ENCODE results near the gene SPEM3. TPM values are rescaled to one million over a fixed set of nuclear protein-coding genes. Genes with fewer than 3 reads are reported as not detected.

Gene SPEM3
- total RNA-seq, 2 experiments from 2014 or later, result not detected

- no TSS peak for BruUV-seq (replicated peaks)
Measured at GRCh38 chr17:7437369-7437863, 8.8 kb downstream of the SPEM3 start.

GRCh38 chr17:7437950-7438614, 9.4 kb downstream of the SPEM3 start:
- H3K4me2 ChIP-seq (ENCODE audit: low read length), result peak overlapping the region; percentile 99
- peaks cover 4% of the 10 kb centered on the region; the same call in 1 of the 2 replicates for H3K79me2 ChIP-seq (ENCODE audit: insufficient read depth, low read depth, low read length)
- no TSS peak for BruUV-seq (replicated peaks)
- TF ChIP-seq, protein P1, sequence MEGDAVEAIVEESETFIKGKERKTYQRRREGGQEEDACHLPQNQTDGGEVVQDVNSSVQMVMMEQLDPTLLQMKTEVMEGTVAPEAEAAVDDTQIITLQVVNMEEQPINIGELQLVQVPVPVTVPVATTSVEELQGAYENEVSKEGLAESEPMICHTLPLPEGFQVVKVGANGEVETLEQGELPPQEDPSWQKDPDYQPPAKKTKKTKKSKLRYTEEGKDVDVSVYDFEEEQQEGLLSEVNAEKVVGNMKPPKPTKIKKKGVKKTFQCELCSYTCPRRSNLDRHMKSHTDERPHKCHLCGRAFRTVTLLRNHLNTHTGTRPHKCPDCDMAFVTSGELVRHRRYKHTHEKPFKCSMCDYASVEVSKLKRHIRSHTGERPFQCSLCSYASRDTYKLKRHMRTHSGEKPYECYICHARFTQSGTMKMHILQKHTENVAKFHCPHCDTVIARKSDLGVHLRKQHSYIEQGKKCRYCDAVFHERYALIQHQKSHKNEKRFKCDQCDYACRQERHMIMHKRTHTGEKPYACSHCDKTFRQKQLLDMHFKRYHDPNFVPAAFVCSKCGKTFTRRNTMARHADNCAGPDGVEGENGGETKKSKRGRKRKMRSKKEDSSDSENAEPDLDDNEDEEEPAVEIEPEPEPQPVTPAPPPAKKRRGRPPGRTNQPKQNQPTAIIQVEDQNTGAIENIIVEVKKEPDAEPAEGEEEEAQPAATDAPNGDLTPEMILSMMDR (conservative IDR thresholded peaks at IDR 0.05; ENCODE audit: low read length), result no peak
- no peak overlapping the region for H3K27ac ChIP-seq (ENCODE audit: low read depth, low read length, poor library complexity, severe bottlenecking)
- peaks cover 40% of the 10 kb centered on the region for H3K4me1 ChIP-seq (ENCODE audit: insufficient read depth, low read length, poor library complexity, severe bottlenecking)
- no peaks in the 10 kb centered on the region for H3K36me3 ChIP-seq (ENCODE audit: insufficient read depth, low read length)
- H3K9me3 ChIP-seq (ENCODE audit: low read length), result no peaks in the 10 kb centered on the region
- H3K9me2 ChIP-seq (ENCODE audit: insufficient read depth, low read length), result no peaks in the 10 kb centered on the region
- ChIA-PET POLR2A (interaction anchor here (0.6 kb wide), 1 partner anchor 54 kb away, joined by 3 read pairs; no protein-coding TSS in a partner anchor), CTCF (ENCODE audit: unreplicated experiment) (interaction anchor here (0.8 kb wide), 1 partner anchor 41 kb away, joined by 3 read pairs; the partner anchor contains the start of gene ZBTB4)
- H4K20me1 ChIP-seq (ENCODE audit: insufficient read depth, low read length), result no peaks in the 10 kb centered on the region
- intact Hi-C loops (cut with micrococcal nuclease; ENCODE audit: unreplicated experiment), result loop anchor here (1.0 to 5.0 kb wide), 4 partner anchors 46 to 401 kb away; partner anchors contain the start of genes POLR2A, SENP3 and SLC16A13
- peak; percentile 29 for DNase-seq (ENCODE audit: low spot score)
- peak overlapping the region; percentile 55 for H3K4me3 ChIP-seq (ENCODE audit: low read depth, low read length, poor library complexity, severe bottlenecking)
- no peak overlapping the region for H2AFZ ChIP-seq (ENCODE audit: low read length)

More at GRCh38 chr17:7437369-7437863, 8.8 kb downstream of the SPEM3 start:
- ChIA-PET POLR2A (interaction anchor here (0.5 kb wide), 1 partner anchor 13 kb away, joined by 6 read pairs; no protein-coding TSS in a partner anchor), CTCF (ENCODE audit: unreplicated experiment) (interaction anchor here (1.4 kb wide), 1 partner anchor 107 kb away, joined by 6 read pairs; no protein-coding TSS in a partner anchor)
- intact Hi-C loops (cut with micrococcal nuclease; ENCODE audit: unreplicated experiment), result loop anchor here (1.0 to 5.0 kb wide), 4 partner anchors 47 to 400 kb away; partner anchors contain the start of genes POLR2A, SENP3 and SLC16A13
- Histone ChIP-seq H2AFZ (ENCODE audit: low read length) (no peak overlapping the region), H3K79me2 (ENCODE audit: insufficient read depth, low read depth, low read length) (peaks cover 4% of the 10 kb centered on the region; the same call in 1 of the 2 replicates), H3K9me2 (ENCODE audit: insufficient read depth, low read length) (no peaks in the 10 kb centered on the region), H3K4me2 (ENCODE audit: low read length) (peak overlapping the region; percentile 99), H3K27ac (ENCODE audit: low read depth, low read length, poor library complexity, severe bottlenecking) (no peak overlapping the region), H3K4me1 (ENCODE audit: insufficient read depth, low read length, poor library complexity, severe bottlenecking) (peaks cover 40% of the 10 kb centered on the region), H3K4me3 (ENCODE audit: low read depth, low read length, poor library complexity, severe bottlenecking) (peak overlapping the region; percentile 76), H3K9me3 (ENCODE audit: low read length) (no peaks in the 10 kb centered on the region), H4K20me1 (ENCODE audit: insufficient read depth, low read length) (no peaks in the 10 kb centered on the region), H3K36me3 (ENCODE audit: insufficient read depth, low read length) (no peaks in the 10 kb centered on the region)
- DNase-seq (ENCODE audit: low spot score), result no peak
- TF ChIP-seq, protein P1 (conservative IDR thresholded peaks at IDR 0.05; ENCODE audit: low read length), result no peak
- no peak for TF ChIP-seq EZH2phosphoT487 (IDR thresholded peaks at IDR 0.05; ENCODE audit: borderline replicate concordance, low read depth, low read length)
